ENCODE data around the gene CD151.

DNA sequence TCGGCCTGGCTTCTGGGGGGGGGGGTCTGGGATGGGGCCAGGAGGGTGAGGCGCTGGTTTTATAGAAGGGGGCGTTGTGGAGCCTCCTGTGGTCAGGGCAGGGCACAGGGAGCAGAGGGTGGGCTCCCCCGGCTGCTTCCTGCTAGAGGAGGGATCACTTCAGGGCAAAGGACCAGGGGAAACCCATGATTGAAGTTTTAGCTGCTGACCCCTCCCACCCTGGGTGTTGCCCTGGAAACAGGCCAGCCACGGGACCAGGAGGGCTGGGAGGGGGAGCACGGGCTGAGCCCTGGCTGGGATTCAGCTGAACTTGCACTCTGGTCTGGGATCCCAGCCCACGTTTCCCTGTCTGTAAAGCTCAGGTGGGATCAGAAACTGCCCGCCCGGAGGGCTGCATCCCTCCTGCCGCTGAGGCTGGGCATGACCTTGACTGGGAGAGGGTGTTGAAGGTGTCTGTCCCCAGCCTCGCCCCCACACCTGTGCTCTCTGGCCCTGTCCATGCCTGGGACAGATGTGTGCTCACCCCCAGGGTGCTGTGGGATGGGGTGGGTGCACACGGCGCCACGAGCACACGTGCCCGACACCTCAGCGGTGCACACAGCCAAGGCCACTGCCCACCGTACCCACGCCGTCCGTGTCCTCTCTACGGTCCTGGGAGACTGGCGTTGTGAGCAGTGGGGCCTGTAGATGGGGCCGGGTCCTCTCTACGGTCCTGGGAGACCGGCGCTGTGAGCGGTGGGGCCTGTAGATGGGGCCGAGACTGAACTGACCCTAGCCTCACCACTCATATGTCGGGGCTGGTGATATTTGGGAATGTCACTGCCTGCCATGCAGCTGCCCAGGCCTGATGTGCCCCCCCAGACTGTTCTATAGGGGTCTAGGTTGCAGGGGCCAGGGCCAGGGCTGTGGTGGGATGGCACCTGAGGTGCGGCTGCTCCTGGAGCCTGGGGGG lies 12.2 kb downstream of the CD151 start:
- TF ChIP-seq YY1 (IDR thresholded peaks at IDR 0.05; ENCODE audit: insufficient read depth, insufficient read length) (no peak), SUZ12 (IDR thresholded peaks at IDR 0.05; ENCODE audit: extremely low read depth, insufficient read depth, insufficient read length) (no peak), ZNF274 (IDR thresholded peaks at IDR 0.05; ENCODE audit: low read depth, low read length) (no peak)

All from NT2/D1 (cell line).